ENCODE measurements around the gene CENPW.

CENPW gene

GRCh38 chr6:126373344-126373743 is 33.4 kb downstream of the CENPW start:
- no peak for DNase-seq (ENCODE audit: low spot score)

- no peak for DNase-seq (ENCODE audit: low spot score)
These were observed 34.5 kb downstream of the CENPW start for GRCh38 chr6:126374372-126374771.

GRCh38 chr6:126376682-126377081 is 36.8 kb downstream of the CENPW start:
- DNase-seq (ENCODE audit: low spot score) = no peak

- DNase-seq (ENCODE audit: low spot score) = no peak
These were observed 37.8 kb downstream of the CENPW start for GRCh38 chr6:126377594-126378153.

- no peak for DNase-seq (ENCODE audit: low spot score)
These were observed 40.2 kb downstream of the CENPW start for GRCh38 chr6:126380072-126380583.

GRCh38 chr6:126381498-126381897 is 41.6 kb downstream of the CENPW start:
- no peak for DNase-seq (ENCODE audit: low spot score)

GRCh38 chr6:126383203-126383602 is 43.3 kb downstream of the CENPW start:
- DNase-seq (ENCODE audit: low spot score) = no peak

GRCh38 chr6:126385536-126385935 is 45.6 kb downstream of the CENPW start:
- no peak for DNase-seq (ENCODE audit: low spot score)

- DNase-seq (ENCODE audit: low spot score) = no peak
These were observed 48.2 kb downstream of the CENPW start for GRCh38 chr6:126388104-126388598.

- no peak for DNase-seq (ENCODE audit: low spot score)
These were observed 56.2 kb downstream of the CENPW start for GRCh38 chr6:126396131-126396530.
